ENCODE measurements around the gene CRYGN. TPM values are rescaled to one million over a fixed set of nuclear protein-coding genes. Genes with fewer than 3 reads are reported as not detected.
A peak's percentile ranks its signal among the peaks of the same experiment; 100 is the strongest.

The CRYGN gene
- total and polyA plus RNA-seq, 2 donors from 2014 or later, result 0.22 TPM; not detected in 1

DNA sequence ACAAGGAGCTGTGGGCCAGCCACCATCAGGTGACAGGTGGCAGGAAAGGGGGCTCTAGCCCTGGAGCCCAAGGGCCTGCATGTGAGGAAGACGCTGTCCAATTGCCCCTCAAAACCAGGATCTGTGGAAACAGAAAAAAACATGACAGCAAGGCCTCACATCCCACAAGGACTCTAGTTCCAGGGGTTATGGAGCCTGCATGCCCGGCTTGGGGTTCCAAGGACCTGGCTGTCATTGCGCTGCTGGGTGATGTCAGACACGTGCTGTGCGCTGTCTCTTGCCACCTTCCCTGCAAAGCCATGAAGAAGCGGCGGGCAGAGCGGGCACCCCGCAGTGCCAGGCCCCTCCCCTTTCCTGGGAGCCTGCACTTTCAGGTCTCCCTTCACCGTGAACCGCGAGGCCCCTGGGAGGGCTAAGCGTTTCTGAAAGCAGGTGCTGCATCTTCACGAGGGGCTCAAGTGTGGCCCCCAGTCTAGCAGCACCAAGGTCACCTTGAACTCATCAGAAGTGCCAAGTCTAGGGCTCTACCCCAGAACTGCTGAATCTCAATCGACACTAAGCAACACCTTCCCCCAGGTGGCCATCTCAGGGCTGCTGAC is 15.1 kb upstream of the CRYGN start:
- Histone ChIP-seq H3K9ac (ENCODE audit: low read length in 3 of 3) (no peak overlapping the region), H3K4me3 (ENCODE audit: low read length in 3 of 3) (no peak overlapping the region), H3K4me1 (ENCODE audit: control insufficient read depth in 2 of 3, insufficient read depth in 2 of 3, low read depth in 1 of 3, low read length in 3 of 3) (peaks cover 0 to 11% (median 10%) of the 10 kb centered on the region in 3 donors), H3K27me3 (ENCODE audit: control insufficient read depth, insufficient read depth, low read length) (no peaks in the 10 kb centered on the region), H3K27ac (ENCODE audit: low read depth in 2 of 2, low read length in 2 of 2) (no peak overlapping the region), H3K9me3 (ENCODE audit: control insufficient read depth in 2 of 3, insufficient read depth in 1 of 3, low read length in 3 of 3) (no peaks in the 10 kb centered on the region), H3K36me3 (ENCODE audit: control insufficient read depth in 2 of 3, insufficient read depth in 3 of 3, low read length in 3 of 3) (no peaks in the 10 kb centered on the region)
- TF ChIP-seq, protein P1, sequence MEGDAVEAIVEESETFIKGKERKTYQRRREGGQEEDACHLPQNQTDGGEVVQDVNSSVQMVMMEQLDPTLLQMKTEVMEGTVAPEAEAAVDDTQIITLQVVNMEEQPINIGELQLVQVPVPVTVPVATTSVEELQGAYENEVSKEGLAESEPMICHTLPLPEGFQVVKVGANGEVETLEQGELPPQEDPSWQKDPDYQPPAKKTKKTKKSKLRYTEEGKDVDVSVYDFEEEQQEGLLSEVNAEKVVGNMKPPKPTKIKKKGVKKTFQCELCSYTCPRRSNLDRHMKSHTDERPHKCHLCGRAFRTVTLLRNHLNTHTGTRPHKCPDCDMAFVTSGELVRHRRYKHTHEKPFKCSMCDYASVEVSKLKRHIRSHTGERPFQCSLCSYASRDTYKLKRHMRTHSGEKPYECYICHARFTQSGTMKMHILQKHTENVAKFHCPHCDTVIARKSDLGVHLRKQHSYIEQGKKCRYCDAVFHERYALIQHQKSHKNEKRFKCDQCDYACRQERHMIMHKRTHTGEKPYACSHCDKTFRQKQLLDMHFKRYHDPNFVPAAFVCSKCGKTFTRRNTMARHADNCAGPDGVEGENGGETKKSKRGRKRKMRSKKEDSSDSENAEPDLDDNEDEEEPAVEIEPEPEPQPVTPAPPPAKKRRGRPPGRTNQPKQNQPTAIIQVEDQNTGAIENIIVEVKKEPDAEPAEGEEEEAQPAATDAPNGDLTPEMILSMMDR (IDR thresholded peaks at IDR 0.05; ENCODE audit: borderline replicate concordance, extremely low read depth, insufficient read depth), result no peak
- no peak for FAIRE-seq
- peak in 1 of 5 donors; percentile 45 for DNase-seq
- intact Hi-C loops (cut with DNase I), result loop anchor here (10.0 kb wide), 1 partner anchor 80 kb away; no protein-coding TSS in a partner anchor

DNA sequence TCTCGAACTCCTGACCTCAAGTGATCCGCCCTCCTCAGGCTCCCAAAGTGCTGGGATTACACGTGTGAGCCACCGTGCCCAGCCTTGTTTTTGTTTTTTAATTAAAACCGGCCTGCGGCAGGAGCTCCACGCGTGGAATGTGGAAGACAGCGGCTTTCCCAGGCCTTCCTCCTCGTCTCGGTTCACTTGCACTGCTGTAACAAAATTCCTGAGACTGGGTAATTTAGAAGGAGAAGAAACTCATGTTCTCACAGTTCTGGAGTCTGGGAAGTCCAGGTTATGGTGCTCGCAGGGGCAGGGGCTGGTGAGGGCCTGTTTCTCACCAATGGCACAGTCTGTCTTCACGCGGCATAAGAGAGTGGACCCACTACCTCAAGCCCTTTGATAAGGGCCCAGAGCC is 14.4 kb upstream of the CRYGN start:
- peak in 4 of 5 donors; percentile 68 to 83 (median 73) for DNase-seq

GRCh38 chr7:151453326-151453791 is 13.4 kb upstream of the CRYGN start:
- H3K4me3 ChIP-seq (ENCODE audit: low read length in 3 of 3), result no peak overlapping the region
- H3K27me3 ChIP-seq (ENCODE audit: control insufficient read depth, insufficient read depth, low read length), result no peaks in the 10 kb centered on the region
- intact Hi-C loops (cut with DNase I), result loop anchor here (10.0 kb wide), 1 partner anchor 79 kb away; no protein-coding TSS in a partner anchor
- H3K27ac ChIP-seq (ENCODE audit: low read depth in 2 of 2, low read length in 2 of 2), result no peak overlapping the region
- no peaks in the 10 kb centered on the region for H3K9me3 ChIP-seq (ENCODE audit: control insufficient read depth in 2 of 3, insufficient read depth in 1 of 3, low read length in 3 of 3)
- TF ChIP-seq, protein P1 (IDR thresholded peaks at IDR 0.05; ENCODE audit: borderline replicate concordance, extremely low read depth, insufficient read depth), result no peak
- H3K9ac ChIP-seq (ENCODE audit: low read length in 3 of 3), result no peak overlapping the region
- H3K4me1 ChIP-seq (ENCODE audit: control insufficient read depth in 2 of 3, insufficient read depth in 2 of 3, low read depth in 1 of 3, low read length in 3 of 3), result no peaks in the 10 kb centered on the region
- FAIRE-seq (no peak), DNase-seq (peak in 2 of 5 donors; percentile 22 to 49)
- no peaks in the 10 kb centered on the region for H3K36me3 ChIP-seq (ENCODE audit: control insufficient read depth in 2 of 3, insufficient read depth in 3 of 3, low read length in 3 of 3)

More for the DNA sequence above, 14.4 kb upstream of the CRYGN start:
- intact Hi-C loops (cut with DNase I), result loop anchor here (10.0 kb wide), 1 partner anchor 80 kb away; no protein-coding TSS in a partner anchor
- no peak overlapping the region for H3K4me3 ChIP-seq (ENCODE audit: low read length in 3 of 3)
- TF ChIP-seq, protein P1 (IDR thresholded peaks at IDR 0.05; ENCODE audit: borderline replicate concordance, extremely low read depth, insufficient read depth), result no peak
- no peak overlapping the region for H3K27ac ChIP-seq (ENCODE audit: low read depth in 2 of 2, low read length in 2 of 2)
- no peak overlapping the region for H3K9ac ChIP-seq (ENCODE audit: low read length in 3 of 3)
- H3K9me3 ChIP-seq (ENCODE audit: control insufficient read depth in 2 of 3, insufficient read depth in 1 of 3, low read length in 3 of 3), result no peaks in the 10 kb centered on the region
- no peaks in the 10 kb centered on the region for H3K36me3 ChIP-seq (ENCODE audit: control insufficient read depth in 2 of 3, insufficient read depth in 3 of 3, low read length in 3 of 3)
- peaks cover 0 to 4% (median 3%) of the 10 kb centered on the region in 3 donors for H3K4me1 ChIP-seq (ENCODE audit: control insufficient read depth in 2 of 3, insufficient read depth in 2 of 3, low read depth in 1 of 3, low read length in 3 of 3)
- no peaks in the 10 kb centered on the region for H3K27me3 ChIP-seq (ENCODE audit: control insufficient read depth, insufficient read depth, low read length)
- FAIRE-seq, result no peak
